ENCODE data around the gene PHLDA2.

- TF ChIP-seq CTCF (IDR thresholded peaks at IDR 0.05) (no peak), POLR2A (IDR thresholded peaks at IDR 0.05) (no peak)
These were observed 6.6 kb downstream of the PHLDA2 start for GRCh38 chr11:2922655-2923054.
